ENCODE measurements around the gene IRF5. TPM values are rescaled to one million over a fixed set of nuclear protein-coding genes. Genes with fewer than 3 reads are reported as not detected.

Gene IRF5
- total and polyA plus RNA-seq, 2 donors (not counting 1 experiment from before 2014, with no cell fraction given): 91.3 to 135 TPM

- H3K27me3 Mint-ChIP-seq: peaks cover 34% of the 10 kb centered on the region
- Histone ChIP-seq H3K36me3 (replicated peaks in 1 of 2; ENCODE audit: control extremely low read depth in 1 of 2, control insufficient read depth in 1 of 2, extremely low read depth in 1 of 2, insufficient read depth in 2 of 2, low read length in 1 of 2) (no peaks in the 10 kb centered on the region), H3K9me3 (ENCODE audit: control extremely low read depth in 1 of 3, control insufficient read depth in 2 of 3, insufficient read depth in 1 of 3, low read length in 2 of 3) (no peaks in the 10 kb centered on the region), H3K9ac (ENCODE audit: low read length) (no peak overlapping the region), H4K20me1 (ENCODE audit: control insufficient read depth, insufficient read depth, low read length, poor library complexity, severe bottlenecking) (no peaks in the 10 kb centered on the region), H3K27ac (ENCODE audit: low read length in 2 of 2) (no peak overlapping the region), H2AFZ (ENCODE audit: insufficient read depth, low read depth, low read length, poor library complexity, severe bottlenecking) (peak overlapping the region; percentile 42), H3K4me3 (ENCODE audit: control extremely low read depth in 1 of 5, extremely low read depth in 1 of 5, insufficient read depth in 1 of 5, low read depth in 2 of 5, low read length in 4 of 5) (no peak overlapping the region), H3K4me1 (ENCODE audit: control insufficient read depth in 2 of 2, insufficient read depth in 2 of 2, low read length in 2 of 2) (peaks cover 22 to 23% of the 10 kb centered on the region in 2 donors), H3K4me2 (replicated peaks; ENCODE audit: low read depth, low read length, poor library complexity, severe bottlenecking) (peak overlapping the region; percentile 54), H3K27me3 (replicated peaks in 1 of 4; ENCODE audit: control extremely low read depth in 1 of 4, control insufficient read depth in 3 of 4, insufficient read depth in 4 of 4, low read length in 3 of 4) (peaks cover 0 to 37% (median 16%) of the 10 kb centered on the region in 4 experiments), H3K79me2 (ENCODE audit: control insufficient read depth, insufficient read depth, low read length) (no peaks in the 10 kb centered on the region)
- POLR2A ChIA-PET: no interaction called here
- DNase-seq (peak; percentile 19), ATAC-seq (ENCODE audit: low read depth) (no peak)
- H3K4me1 Mint-ChIP-seq: peaks cover 20% of the 10 kb centered on the region
- no peaks in the 10 kb centered on the region for H3K9me3 Mint-ChIP-seq (ENCODE audit: insufficient read depth)
- H3K27ac Mint-ChIP-seq: no peak overlapping the region
- peak overlapping the region; percentile 32 for H3K4me3 Mint-ChIP-seq
- CTCF ChIA-PET: interaction anchor here (0.8 to 3.9 kb wide), 4 partner anchors 10 to 308 kb away, joined by 3 to 19 read pairs (median 4); no protein-coding TSS in a partner anchor
- WGBS (ENCODE audit: insufficient coverage): 33% methylated on average over 42 of the region's 42 CpGs
- intact Hi-C loops (cut with micrococcal nuclease): no loop called here
- TF ChIP-seq CTCF (IDR thresholded peaks at IDR 0.05): no peak
- TF ChIP-seq EZH2 (IDR thresholded peaks at IDR 0.05; ENCODE audit: borderline replicate concordance, insufficient read depth, low read depth, low read length, poor library complexity, severe bottlenecking): no peak
These were observed 27.8 kb upstream of the IRF5 start for GRCh38 chr7:128909625-128910568.

- Mint-ChIP-seq H3K9me3 (ENCODE audit: insufficient read depth) (no peaks in the 10 kb centered on the region), H3K27ac (no peak within 1 kb of the TSS), H3K4me1 (peaks cover 23% of the 10 kb centered on the region), H3K4me3 (peak within 1 kb of the TSS; percentile 32), H3K27me3 (peaks cover 38% of the 10 kb centered on the region)
- H3K4me1 ChIP-seq (ENCODE audit: control insufficient read depth in 2 of 2, insufficient read depth in 2 of 2, low read length in 2 of 2): peaks cover 27 to 28% of the 10 kb centered on the region in 2 donors
- peak within 1 kb of the TSS; percentile 54 for H3K4me2 ChIP-seq (replicated peaks; ENCODE audit: low read depth, low read length, poor library complexity, severe bottlenecking)
- no peak within 1 kb of the TSS for H3K27ac ChIP-seq (ENCODE audit: low read length in 2 of 2)
- H3K4me3 ChIP-seq (ENCODE audit: control extremely low read depth in 1 of 5, extremely low read depth in 1 of 5, insufficient read depth in 1 of 5, low read depth in 2 of 5, low read length in 4 of 5): no peak within 1 kb of the TSS
- TF ChIP-seq EZH2 (IDR thresholded peaks at IDR 0.05; ENCODE audit: borderline replicate concordance, insufficient read depth, low read depth, low read length, poor library complexity, severe bottlenecking) (no peak), CTCF (IDR thresholded peaks at IDR 0.05) (no peak)
- H3K9ac ChIP-seq (ENCODE audit: low read length): no peak within 1 kb of the TSS
- no peaks in the 10 kb centered on the region for H3K9me3 ChIP-seq (ENCODE audit: control extremely low read depth in 1 of 3, control insufficient read depth in 2 of 3, insufficient read depth in 1 of 3, low read length in 2 of 3)
- no peaks in the 10 kb centered on the region for H3K36me3 ChIP-seq (replicated peaks in 1 of 2; ENCODE audit: control extremely low read depth in 1 of 2, control insufficient read depth in 1 of 2, extremely low read depth in 1 of 2, insufficient read depth in 2 of 2, low read length in 1 of 2)
- intact Hi-C loops (cut with micrococcal nuclease): no loop called here
- CTCF ChIA-PET: interaction anchor here (0.8 to 1.4 kb wide), 3 partner anchors 9 to 307 kb away, joined by 3 to 5 read pairs (median 3); no protein-coding TSS in a partner anchor
- WGBS (ENCODE audit: insufficient coverage): 53% methylated on average over 30 of the region's 34 CpGs
- H2AFZ ChIP-seq (ENCODE audit: insufficient read depth, low read depth, low read length, poor library complexity, severe bottlenecking): peak within 1 kb of the TSS; percentile 42
- H3K79me2 ChIP-seq (ENCODE audit: control insufficient read depth, insufficient read depth, low read length): no peaks in the 10 kb centered on the region
- no peaks in the 10 kb centered on the region for H4K20me1 ChIP-seq (ENCODE audit: control insufficient read depth, insufficient read depth, low read length, poor library complexity, severe bottlenecking)
- H3K27me3 ChIP-seq (replicated peaks in 1 of 4; ENCODE audit: control extremely low read depth in 1 of 4, control insufficient read depth in 3 of 4, insufficient read depth in 4 of 4, low read length in 3 of 4): peaks cover 0 to 40% (median 17%) of the 10 kb centered on the region in 4 experiments
- no peak for ATAC-seq (ENCODE audit: low read depth)
- POLR2A ChIA-PET: no interaction called here
- peak; percentile 18 for DNase-seq
These were observed 27.2 kb upstream of the IRF5 start, which contains the start of gene KCP for GRCh38 chr7:128910569-128910945. KCP (minus strand) TSS chr7:128910709; CDS start chr7:128910676, 33 bp downstream.

Measured in B cell (primary cell).